Transverse colon (tissue), 4 donors: Measurements from ENCODE around the gene OR2T35. TPM values are rescaled to one million over a fixed set of nuclear protein-coding genes. Genes with fewer than 3 reads are reported as not detected.
A peak's percentile ranks its signal among the peaks of the same experiment; 100 is the strongest.
"Not testable (repeated sequence)": the region's sequence is repeated elsewhere in the genome, so short reads cannot be mapped to it uniquely, and the experiment has no call there.

Experiments used
- DNase-seq: peaks from one replicate; pipeline ENCODE4 v3.0.0-alpha.2; 2019
- H3K27ac ChIP-seq, 4 donors: fragments of 200-600 bp; sonication (generic); 2 replicates each; pipeline ENCODE4 v1.5.1; 2016 to 2018; ENCODE audit warnings: inconsistent platforms in 4 of 4
- H3K27me3 ChIP-seq: fragments of 200-600 bp; sonication (generic); 2 replicates; pipeline ENCODE4 v1.5.1; 2017; ENCODE audit warnings: inconsistent platforms
- H3K36me3 ChIP-seq, 4 donors: fragments of 200-600 bp; sonication (generic); 2 replicates each; pipeline ENCODE4 v1.5.1; 2017 to 2019; ENCODE audit warnings: inconsistent platforms in 4 of 4
- H3K4me1 ChIP-seq, 4 donors: fragments of 200-600 bp; sonication (generic); 2 replicates each; pipeline ENCODE4 v1.5.1; 2017 to 2020; ENCODE audit warnings: inconsistent platforms in 4 of 4
- H3K4me3 ChIP-seq, 4 donors: fragments of 200-600 bp; sonication (generic); 1 replicate in 1 of 4; 2 replicates in 3 of 4; pipeline versions ENCODE4 v1.5.1 to v1.6.1; 2017 to 2019; ENCODE audit warnings: inconsistent platforms in 4 of 4
- H3K9me3 ChIP-seq, 2 donors: fragments of 200-600 bp; sonication (generic); 2 replicates each; pipeline ENCODE4 v1.5.1; 2017 to 2019; ENCODE audit warnings: inconsistent platforms in 2 of 2
- CTCF ChIP-seq, 5 experiments: fragments of 200-600 bp in 3 of 5; fragments of 450-650 bp in 2 of 5; sonication (generic) in 3 of 5; IDR thresholded peaks; 1 replicate in 2 of 5; 2 replicates in 3 of 5; pipeline ENCODE4 v1.5.1; 2016 to 2017; ENCODE audit warnings: antibody characterized with exemption in 5 of 5, inconsistent platforms in 3 of 5, mild to moderate bottlenecking in 2 of 5, moderate library complexity in 1 of 5
- EP300 ChIP-seq: sonication (generic); formaldehyde crosslinking; IDR thresholded peaks from one replicate; pipeline ENCODE4 v1.6.1; 2017; ENCODE audit warnings: antibody characterized with exemption, low read depth
- POLR2A ChIP-seq: fragments of 450-650 bp; IDR thresholded peaks from one replicate; pipeline ENCODE4 v1.6.1; 2016; ENCODE audit warnings: antibody characterized with exemption, mild to moderate bottlenecking, moderate library complexity
- POLR2AphosphoS5 ChIP-seq, 3 donors: sonication (generic); formaldehyde crosslinking; IDR thresholded peaks; one replicate each; pipeline ENCODE4 v1.6.1; 2016; ENCODE audit warnings: antibody characterized with exemption in 3 of 3
- WGBS, 2 donors: methylation state at CpG; one replicate each; pipeline ENCODE4 v1.1.5; 2018; ENCODE audit warnings: low coverage in 1 of 2; 5-methylcytosine and 5-hydroxymethylcytosine counted together
- in situ Hi-C, 4 donors: fragments of 200-750 bp; cut with MboI; loops; one replicate each; pipeline versions ENCODE4 v1.15.0 to v1.15.1; 2017; ENCODE audit warnings: low sequenced_read_pairs in 3 of 4, low pct_ligation_motif_present in 1 of 4, low pct_unique_long_range_greater_than_20kb in 1 of 4
- intact Hi-C: fragments of 100-400 bp; cut with DNase I; formaldehyde crosslinking; loops from one replicate; pipeline ENCODE4 v1.15.1; 2023; ENCODE audit warnings: low total_unique reads
- total RNA-seq, 4 donors: library from RNA; depleted of rRNA; stranded (reverse); fragments of >200 nt; gene quantifications; one replicate each; pipeline ENCODE4 v1.1.0, GENCODE V29; 2016

OR2T35 gene
- total RNA-seq, 4 donors from 2014 or later = not detected

GRCh38 chr1:248636612-248637011 is 8.5 kb downstream of the OR2T35 start:
- H3K4me3 ChIP-seq, H3K9me3 ChIP-seq, H3K27ac ChIP-seq, H3K4me1 ChIP-seq, intact Hi-C loops, in situ Hi-C loops, H3K36me3 ChIP-seq, DNase-seq, H3K27me3 ChIP-seq: not testable (repeated sequence)
- no CpG with 5 or more reads among the region's 5 CpGs for WGBS, 2 donors

GRCh38 chr1:248634991-248635390 is 10.1 kb downstream of the OR2T35 start, which contains the start of gene OR2T11:
Gene OR2T11 (minus strand): TSS chr1:248635091. CDS start chr1:248627128, 7,963 bp downstream.
- in situ Hi-C loops, H3K4me1 ChIP-seq, intact Hi-C loops: not testable (repeated sequence)

GRCh38 chr1:248631354-248632008 is 13.6 kb downstream of the OR2T35 start:
- DNase-seq = peak; percentile 61
- TF ChIP-seq POLR2AphosphoS5 (IDR thresholded peaks at IDR 0.05) (peak in 1 of 3 donors; percentile 61), CTCF (IDR thresholded peaks at IDR 0.05) (no peak), POLR2A (no peak), EP300 (no peak)
- intact Hi-C loops = no loop called here
- peak overlapping the region in 2 of 4 donors; percentile 23 to 48 for H3K27ac ChIP-seq
- WGBS, 2 donors = 47 to 51% methylated on average over 2 to 7 of the region's 7 CpGs
- H3K9me3 ChIP-seq = no peaks in the 10 kb centered on the region
- in situ Hi-C loops = no loop called here
- no peak overlapping the region for H3K4me3 ChIP-seq
- no peaks in the 10 kb centered on the region for H3K27me3 ChIP-seq
- H3K4me1 ChIP-seq = no peaks in the 10 kb centered on the region
- H3K36me3 ChIP-seq = no peaks in the 10 kb centered on the region

More at GRCh38 chr1:248634991-248635390, 10.1 kb downstream of the OR2T35 start, which contains the start of gene OR2T11:
- not testable (repeated sequence) for H3K36me3 ChIP-seq, H3K27me3 ChIP-seq, H3K4me3 ChIP-seq, H3K27ac ChIP-seq, H3K9me3 ChIP-seq, DNase-seq
- WGBS, 2 donors = no CpG with 5 or more reads among the region's 2 CpGs

GRCh38 chr1:248630551-248630950 is 14.5 kb downstream of the OR2T35 start:
- no peak overlapping the region for H3K27ac ChIP-seq
- DNase-seq = no peak
- TF ChIP-seq POLR2AphosphoS5 (IDR thresholded peaks at IDR 0.05) (no peak), POLR2A (no peak), CTCF (IDR thresholded peaks at IDR 0.05) (no peak), EP300 (no peak)
- 67 to 82% methylated on average over 2 of the region's 2 CpGs for WGBS, 2 donors
- H3K9me3 ChIP-seq = no peaks in the 10 kb centered on the region
- H3K27me3 ChIP-seq = no peaks in the 10 kb centered on the region
- in situ Hi-C loops (no loop called here), intact Hi-C loops (no loop called here)
- no peaks in the 10 kb centered on the region for H3K4me1 ChIP-seq
- no peak overlapping the region for H3K4me3 ChIP-seq
- H3K36me3 ChIP-seq = no peaks in the 10 kb centered on the region

- H3K4me3 ChIP-seq = no peak overlapping the region
- TF ChIP-seq CTCF (IDR thresholded peaks at IDR 0.05) (no peak), EP300 (no peak), POLR2A (no peak), POLR2AphosphoS5 (IDR thresholded peaks at IDR 0.05) (no peak)
- no peak overlapping the region for H3K27ac ChIP-seq
- no peaks in the 10 kb centered on the region for H3K36me3 ChIP-seq
- no peaks in the 10 kb centered on the region for H3K27me3 ChIP-seq
- WGBS, 2 donors = 68 to 73% methylated on average over 8 to 9 of the region's 9 CpGs
- intact Hi-C loops = no loop called here
- in situ Hi-C loops = loop anchor here in 2 of 4 donors (10.0 kb wide), 1 partner anchor 57 kb away; no protein-coding TSS in a partner anchor
- no peak for DNase-seq
- no peaks in the 10 kb centered on the region for H3K9me3 ChIP-seq
- no peaks in the 10 kb centered on the region for H3K4me1 ChIP-seq
Measured at GRCh38 chr1:248627971-248628844, 16.9 kb downstream of the OR2T35 start.
